ENCODE data around the gene CHI3L1. TPM values are rescaled to one million over a fixed set of nuclear protein-coding genes. Genes with fewer than 3 reads are reported as not detected.

The CHI3L1 gene
- total RNA-seq, 6 experiments from 2014 or later = not detected

GRCh38 chr1:203161703-203162102 is 24.8 kb downstream of the CHI3L1 start:
- Mint-ChIP-seq H3K4me1 (ENCODE audit: low read depth) (no peaks in the 10 kb centered on the region), H3K27me3 (ENCODE audit: insufficient read depth) (peaks cover 13% of the 10 kb centered on the region)
- no peak for TF ChIP-seq CTCF (IDR thresholded peaks at IDR 0.05)

GRCh38 chr1:203161175-203161574 is 25.3 kb downstream of the CHI3L1 start:
- peaks cover 13% of the 10 kb centered on the region for H3K27me3 Mint-ChIP-seq (ENCODE audit: insufficient read depth)
- H3K36me3 Mint-ChIP-seq (ENCODE audit: low read depth) = peaks cover 18% of the 10 kb centered on the region
- DNase-seq = no peak
- no peaks in the 10 kb centered on the region; the same call in 1 of the 2 replicates for H3K4me1 Mint-ChIP-seq (ENCODE audit: low read depth)
- peaks cover 13% of the 10 kb centered on the region for H3K9me3 Mint-ChIP-seq
- no peak overlapping the region for H3K4me3 Mint-ChIP-seq
- no peak for TF ChIP-seq CTCF (IDR thresholded peaks at IDR 0.05)
- no peak overlapping the region for H3K27ac Mint-ChIP-seq

More at GRCh38 chr1:203161703-203162102, 24.8 kb downstream of the CHI3L1 start:
- peaks cover 18% of the 10 kb centered on the region for H3K36me3 Mint-ChIP-seq (ENCODE audit: low read depth)
- DNase-seq = no peak
- H3K27ac Mint-ChIP-seq = no peak overlapping the region
- H3K9me3 Mint-ChIP-seq = peaks cover 13% of the 10 kb centered on the region
- H3K4me3 Mint-ChIP-seq = no peak overlapping the region

- Mint-ChIP-seq H3K4me3 (no peak overlapping the region), H3K27me3 (ENCODE audit: insufficient read depth) (peaks cover 6% of the 10 kb centered on the region), H3K4me1 (ENCODE audit: low read depth) (peaks cover 7% of the 10 kb centered on the region; the same call in 1 of the 2 replicates), H3K36me3 (ENCODE audit: low read depth) (peaks cover 18% of the 10 kb centered on the region), H3K9me3 (peaks cover 13% of the 10 kb centered on the region), H3K27ac (no peak overlapping the region)
- no peak for DNase-seq
- no peak for TF ChIP-seq CTCF (IDR thresholded peaks at IDR 0.05)
Observed at GRCh38 chr1:203159844-203160243, 26.7 kb downstream of the CHI3L1 start.

- Mint-ChIP-seq H3K36me3 (ENCODE audit: low read depth) (peaks cover 18% of the 10 kb centered on the region), H3K4me1 (ENCODE audit: low read depth) (peaks cover 15% of the 10 kb centered on the region), H3K4me3 (no peak overlapping the region), H3K27ac (no peak overlapping the region), H3K9me3 (peaks cover 13% of the 10 kb centered on the region), H3K27me3 (ENCODE audit: insufficient read depth) (peaks cover 6% of the 10 kb centered on the region)
- TF ChIP-seq CTCF (IDR thresholded peaks at IDR 0.05) = no peak
- no peak for DNase-seq
Observed at GRCh38 chr1:203158960-203159665, 27.4 kb downstream of the CHI3L1 start.

- H3K27me3 Mint-ChIP-seq (ENCODE audit: insufficient read depth) = peaks cover 6% of the 10 kb centered on the region
- DNase-seq = no peak
- H3K4me3 Mint-ChIP-seq = no peak overlapping the region
- H3K27ac Mint-ChIP-seq = no peak overlapping the region
- TF ChIP-seq CTCF (IDR thresholded peaks at IDR 0.05) = no peak
- H3K36me3 Mint-ChIP-seq (ENCODE audit: low read depth) = peaks cover 18% of the 10 kb centered on the region
- H3K9me3 Mint-ChIP-seq = peaks cover 13% of the 10 kb centered on the region
- peaks cover 22% of the 10 kb centered on the region for H3K4me1 Mint-ChIP-seq (ENCODE audit: low read depth)
Observed at GRCh38 chr1:203158423-203158822, 28.1 kb downstream of the CHI3L1 start.
